NB4 (cell line): ENCODE measurements around the gene DCAF11.

ENCODE experiments used
- POLR2A ChIP-seq: IDR thresholded peaks from 2 replicates; pipeline ENCODE4 v1.6.1; 2011; ENCODE audit warnings: mild to moderate bottlenecking; ENCODE audit not compliant: insufficient read length; ENCODE audit errors: extremely low read depth
- TF ChIP-seq, protein P1 (sequence below): IDR thresholded peaks from one replicate; pipeline ENCODE4 v1.5.1; 2012; ENCODE audit warnings: low read depth, low read length
- TF ChIP-seq, protein P2 (sequence below): IDR thresholded peaks from 2 replicates; pipeline ENCODE4 v1.6.1; 2011; ENCODE audit warnings: low read depth, low read length

DNA sequence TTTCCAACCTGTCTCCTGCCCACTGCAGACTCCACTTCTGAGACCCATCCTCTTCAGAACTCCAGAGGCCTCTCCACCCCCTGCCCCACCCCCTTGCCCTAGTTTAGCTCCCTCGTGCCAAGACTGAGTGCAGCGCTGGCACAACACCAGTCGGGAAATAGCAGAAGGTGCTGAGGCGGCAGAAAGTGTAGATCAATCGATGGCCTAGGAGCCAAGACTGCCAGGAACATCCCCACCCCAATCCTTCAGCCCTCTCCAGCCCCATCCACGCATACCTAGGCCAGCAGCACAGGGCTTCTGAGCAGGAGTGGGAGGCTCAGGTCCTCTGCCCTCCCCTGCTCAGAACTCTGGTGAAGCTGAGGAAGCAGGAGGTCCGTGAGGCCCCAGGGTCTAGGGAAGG lies 42.1 kb upstream of the DCAF11 start:
- TF ChIP-seq, protein P1, sequence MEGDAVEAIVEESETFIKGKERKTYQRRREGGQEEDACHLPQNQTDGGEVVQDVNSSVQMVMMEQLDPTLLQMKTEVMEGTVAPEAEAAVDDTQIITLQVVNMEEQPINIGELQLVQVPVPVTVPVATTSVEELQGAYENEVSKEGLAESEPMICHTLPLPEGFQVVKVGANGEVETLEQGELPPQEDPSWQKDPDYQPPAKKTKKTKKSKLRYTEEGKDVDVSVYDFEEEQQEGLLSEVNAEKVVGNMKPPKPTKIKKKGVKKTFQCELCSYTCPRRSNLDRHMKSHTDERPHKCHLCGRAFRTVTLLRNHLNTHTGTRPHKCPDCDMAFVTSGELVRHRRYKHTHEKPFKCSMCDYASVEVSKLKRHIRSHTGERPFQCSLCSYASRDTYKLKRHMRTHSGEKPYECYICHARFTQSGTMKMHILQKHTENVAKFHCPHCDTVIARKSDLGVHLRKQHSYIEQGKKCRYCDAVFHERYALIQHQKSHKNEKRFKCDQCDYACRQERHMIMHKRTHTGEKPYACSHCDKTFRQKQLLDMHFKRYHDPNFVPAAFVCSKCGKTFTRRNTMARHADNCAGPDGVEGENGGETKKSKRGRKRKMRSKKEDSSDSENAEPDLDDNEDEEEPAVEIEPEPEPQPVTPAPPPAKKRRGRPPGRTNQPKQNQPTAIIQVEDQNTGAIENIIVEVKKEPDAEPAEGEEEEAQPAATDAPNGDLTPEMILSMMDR, result no peak
- TF ChIP-seq, protein P2, sequence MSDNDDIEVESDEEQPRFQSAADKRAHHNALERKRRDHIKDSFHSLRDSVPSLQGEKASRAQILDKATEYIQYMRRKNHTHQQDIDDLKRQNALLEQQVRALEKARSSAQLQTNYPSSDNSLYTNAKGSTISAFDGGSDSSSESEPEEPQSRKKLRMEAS, result no peak
- TF ChIP-seq POLR2A, result no peak
